ENCODE measurements around the gene ARID1B.

DNA sequence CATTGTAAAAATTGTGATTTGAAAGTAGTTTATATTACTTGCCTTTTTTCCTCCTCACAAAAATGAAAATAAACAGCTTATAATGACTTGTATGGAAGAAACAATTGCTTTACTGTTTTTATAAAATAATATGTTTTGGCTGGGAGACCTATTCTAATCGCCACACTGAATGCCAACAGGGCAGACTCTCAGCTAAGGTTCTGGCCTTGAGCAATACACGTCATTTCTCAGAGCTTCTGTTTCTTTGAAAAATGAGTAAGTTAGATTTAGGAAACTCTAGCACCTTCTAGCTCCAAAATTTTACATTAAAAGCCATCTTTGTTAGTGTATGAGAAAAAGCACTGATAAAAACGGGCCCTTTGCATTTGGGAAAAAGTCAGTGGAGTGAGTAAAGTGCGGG lies 166.6 kb downstream of the ARID1B start:
- TF ChIP-seq, protein P1, sequence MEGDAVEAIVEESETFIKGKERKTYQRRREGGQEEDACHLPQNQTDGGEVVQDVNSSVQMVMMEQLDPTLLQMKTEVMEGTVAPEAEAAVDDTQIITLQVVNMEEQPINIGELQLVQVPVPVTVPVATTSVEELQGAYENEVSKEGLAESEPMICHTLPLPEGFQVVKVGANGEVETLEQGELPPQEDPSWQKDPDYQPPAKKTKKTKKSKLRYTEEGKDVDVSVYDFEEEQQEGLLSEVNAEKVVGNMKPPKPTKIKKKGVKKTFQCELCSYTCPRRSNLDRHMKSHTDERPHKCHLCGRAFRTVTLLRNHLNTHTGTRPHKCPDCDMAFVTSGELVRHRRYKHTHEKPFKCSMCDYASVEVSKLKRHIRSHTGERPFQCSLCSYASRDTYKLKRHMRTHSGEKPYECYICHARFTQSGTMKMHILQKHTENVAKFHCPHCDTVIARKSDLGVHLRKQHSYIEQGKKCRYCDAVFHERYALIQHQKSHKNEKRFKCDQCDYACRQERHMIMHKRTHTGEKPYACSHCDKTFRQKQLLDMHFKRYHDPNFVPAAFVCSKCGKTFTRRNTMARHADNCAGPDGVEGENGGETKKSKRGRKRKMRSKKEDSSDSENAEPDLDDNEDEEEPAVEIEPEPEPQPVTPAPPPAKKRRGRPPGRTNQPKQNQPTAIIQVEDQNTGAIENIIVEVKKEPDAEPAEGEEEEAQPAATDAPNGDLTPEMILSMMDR (IDR thresholded peaks at IDR 0.05; ENCODE audit: insufficient read depth, low read depth, low read length): no peak
- TF ChIP-seq EZH2 (IDR thresholded peaks at IDR 0.05; ENCODE audit: insufficient read depth, low read length): no peak

All from astrocyte (in vitro differentiated cells and primary cell).